ENCODE data around the gene AFDN.

DNA sequence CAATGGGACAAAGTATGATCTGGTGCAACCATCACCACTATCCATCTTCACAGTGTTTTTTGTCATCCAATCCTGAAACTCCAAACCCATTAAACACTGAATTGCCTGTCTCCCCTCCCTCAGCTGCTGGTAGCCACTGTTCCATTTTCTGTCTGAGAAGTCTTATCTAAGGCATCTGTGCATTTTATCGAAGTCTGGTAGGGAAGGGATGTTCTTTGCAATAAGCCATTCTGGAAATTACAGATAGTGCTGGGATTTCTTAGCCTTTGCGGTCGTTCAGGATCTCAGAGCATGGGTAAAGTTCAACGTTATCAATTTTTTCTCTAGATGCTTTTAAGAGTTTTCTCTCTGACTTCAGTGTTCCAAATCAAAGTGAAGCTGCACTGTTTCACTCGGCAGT lies 194.9 kb downstream of the AFDN start:
- TF ChIP-seq POLR2AphosphoS5 (IDR thresholded peaks at IDR 0.05) (no peak), POLR2A (IDR thresholded peaks at IDR 0.05) (no peak), EP300 (IDR thresholded peaks at IDR 0.05) (no peak)
- TF ChIP-seq, protein P1, sequence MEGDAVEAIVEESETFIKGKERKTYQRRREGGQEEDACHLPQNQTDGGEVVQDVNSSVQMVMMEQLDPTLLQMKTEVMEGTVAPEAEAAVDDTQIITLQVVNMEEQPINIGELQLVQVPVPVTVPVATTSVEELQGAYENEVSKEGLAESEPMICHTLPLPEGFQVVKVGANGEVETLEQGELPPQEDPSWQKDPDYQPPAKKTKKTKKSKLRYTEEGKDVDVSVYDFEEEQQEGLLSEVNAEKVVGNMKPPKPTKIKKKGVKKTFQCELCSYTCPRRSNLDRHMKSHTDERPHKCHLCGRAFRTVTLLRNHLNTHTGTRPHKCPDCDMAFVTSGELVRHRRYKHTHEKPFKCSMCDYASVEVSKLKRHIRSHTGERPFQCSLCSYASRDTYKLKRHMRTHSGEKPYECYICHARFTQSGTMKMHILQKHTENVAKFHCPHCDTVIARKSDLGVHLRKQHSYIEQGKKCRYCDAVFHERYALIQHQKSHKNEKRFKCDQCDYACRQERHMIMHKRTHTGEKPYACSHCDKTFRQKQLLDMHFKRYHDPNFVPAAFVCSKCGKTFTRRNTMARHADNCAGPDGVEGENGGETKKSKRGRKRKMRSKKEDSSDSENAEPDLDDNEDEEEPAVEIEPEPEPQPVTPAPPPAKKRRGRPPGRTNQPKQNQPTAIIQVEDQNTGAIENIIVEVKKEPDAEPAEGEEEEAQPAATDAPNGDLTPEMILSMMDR (IDR thresholded peaks at IDR 0.05) = no peak

All from suprapubic skin (tissue), 4 donors.